Measurements from ENCODE around the gene NKD1. TPM values are rescaled to one million over a fixed set of nuclear protein-coding genes. Genes with fewer than 3 reads are reported as not detected.

The NKD1 gene
- total and polyA plus RNA-seq, 2 donors from 2014 or later: 1.1 to 9.9 TPM

- Histone ChIP-seq H3K4me1 (ENCODE audit: control insufficient read depth in 2 of 3, insufficient read depth in 2 of 3, low read depth in 1 of 3, low read length in 3 of 3) (no peaks in the 10 kb centered on the region), H3K4me3 (ENCODE audit: low read length in 3 of 3) (no peak overlapping the region), H3K27me3 (ENCODE audit: control insufficient read depth, insufficient read depth, low read length) (no peaks in the 10 kb centered on the region), H3K9ac (ENCODE audit: low read length in 3 of 3) (no peak overlapping the region), H3K36me3 (ENCODE audit: control insufficient read depth in 2 of 3, insufficient read depth in 3 of 3, low read length in 3 of 3) (no peaks in the 10 kb centered on the region), H3K27ac (ENCODE audit: low read depth in 2 of 2, low read length in 2 of 2) (no peak overlapping the region), H3K9me3 (ENCODE audit: control insufficient read depth in 2 of 3, insufficient read depth in 1 of 3, low read length in 3 of 3) (peaks cover 0 to 5% (median under 1%) of the 10 kb centered on the region in 3 donors)
- DNase-seq (no peak), FAIRE-seq (no peak)
- intact Hi-C loops (cut with DNase I): no loop called here
- TF ChIP-seq CTCF (IDR thresholded peaks at IDR 0.05; ENCODE audit: borderline replicate concordance, extremely low read depth, insufficient read depth): no peak
These were observed 25.9 kb upstream of the NKD1 start for GRCh38 chr16:50522324-50522723.

GRCh38 chr16:50523710-50524109 lies 24.5 kb upstream of the NKD1 start:
- no peaks in the 10 kb centered on the region for H3K4me1 ChIP-seq (ENCODE audit: control insufficient read depth in 2 of 3, insufficient read depth in 2 of 3, low read depth in 1 of 3, low read length in 3 of 3)
- no peaks in the 10 kb centered on the region for H3K36me3 ChIP-seq (ENCODE audit: control insufficient read depth in 2 of 3, insufficient read depth in 3 of 3, low read length in 3 of 3)
- H3K9me3 ChIP-seq (ENCODE audit: control insufficient read depth in 2 of 3, insufficient read depth in 1 of 3, low read length in 3 of 3): no peaks in the 10 kb centered on the region
- no peak overlapping the region for H3K4me3 ChIP-seq (ENCODE audit: low read length in 3 of 3)
- no peak for TF ChIP-seq CTCF (IDR thresholded peaks at IDR 0.05; ENCODE audit: borderline replicate concordance, extremely low read depth, insufficient read depth)
- no peaks in the 10 kb centered on the region for H3K27me3 ChIP-seq (ENCODE audit: control insufficient read depth, insufficient read depth, low read length)
- FAIRE-seq (no peak), DNase-seq (peak in 1 of 5 donors; percentile 7)
- H3K27ac ChIP-seq (ENCODE audit: low read depth in 2 of 2, low read length in 2 of 2): no peak overlapping the region
- H3K9ac ChIP-seq (ENCODE audit: low read length in 3 of 3): no peak overlapping the region
- intact Hi-C loops (cut with DNase I): no loop called here

GRCh38 chr16:50525262-50525661 lies 22.9 kb upstream of the NKD1 start:
- no peak for TF ChIP-seq CTCF (IDR thresholded peaks at IDR 0.05; ENCODE audit: borderline replicate concordance, extremely low read depth, insufficient read depth)
- Histone ChIP-seq H3K27me3 (ENCODE audit: control insufficient read depth, insufficient read depth, low read length) (no peaks in the 10 kb centered on the region), H3K9me3 (ENCODE audit: control insufficient read depth in 2 of 3, insufficient read depth in 1 of 3, low read length in 3 of 3) (peaks cover 0 to 4% (median 0%) of the 10 kb centered on the region in 3 donors), H3K4me3 (ENCODE audit: low read length in 3 of 3) (no peak overlapping the region), H3K27ac (ENCODE audit: low read depth in 2 of 2, low read length in 2 of 2) (no peak overlapping the region), H3K36me3 (ENCODE audit: control insufficient read depth in 2 of 3, insufficient read depth in 3 of 3, low read length in 3 of 3) (no peaks in the 10 kb centered on the region), H3K9ac (ENCODE audit: low read length in 3 of 3) (no peak overlapping the region), H3K4me1 (ENCODE audit: control insufficient read depth in 2 of 3, insufficient read depth in 2 of 3, low read depth in 1 of 3, low read length in 3 of 3) (no peaks in the 10 kb centered on the region)
- DNase-seq (no peak), FAIRE-seq (no peak)
- intact Hi-C loops (cut with DNase I): no loop called here

- intact Hi-C loops (cut with DNase I): no loop called here
- no peak for DNase-seq
- TF ChIP-seq CTCF (IDR thresholded peaks at IDR 0.05; ENCODE audit: borderline replicate concordance, extremely low read depth, insufficient read depth): no peak
- peaks cover 0 to 6% (median 0%) of the 10 kb centered on the region in 3 donors for H3K9me3 ChIP-seq (ENCODE audit: control insufficient read depth in 2 of 3, insufficient read depth in 1 of 3, low read length in 3 of 3)
- no peak overlapping the region for H3K27ac ChIP-seq (ENCODE audit: low read depth in 2 of 2, low read length in 2 of 2)
- H3K36me3 ChIP-seq (ENCODE audit: control insufficient read depth in 2 of 3, insufficient read depth in 3 of 3, low read length in 3 of 3): no peaks in the 10 kb centered on the region
- FAIRE-seq: no peak
- H3K4me3 ChIP-seq (ENCODE audit: low read length in 3 of 3): no peak overlapping the region
- H3K9ac ChIP-seq (ENCODE audit: low read length in 3 of 3): no peak overlapping the region
- no peaks in the 10 kb centered on the region for H3K4me1 ChIP-seq (ENCODE audit: control insufficient read depth in 2 of 3, insufficient read depth in 2 of 3, low read depth in 1 of 3, low read length in 3 of 3)
- H3K27me3 ChIP-seq (ENCODE audit: control insufficient read depth, insufficient read depth, low read length): no peaks in the 10 kb centered on the region
These were observed 22.5 kb upstream of the NKD1 start for GRCh38 chr16:50525716-50526115.

All from kidney (tissue), 14 donors.